GM12892 (cell line): ENCODE measurements around the gene TTC9C.

Source experiments
- POLR2A ChIP-seq: IDR thresholded peaks from 2 replicates; pipeline ENCODE4 v1.6.1; 2011; ENCODE audit warnings: low read depth, low read length, control low read depth
- POLR2AphosphoS5 ChIP-seq: IDR thresholded peaks from 2 replicates; pipeline ENCODE4 v1.6.1; 2011; ENCODE audit warnings: low read depth, low read length, control low read depth

- TF ChIP-seq POLR2AphosphoS5 (no peak), POLR2A (no peak)
Observed at GRCh38 chr11:62712276-62712812, 15.9 kb upstream of the TTC9C start.
